Breast epithelium (tissue), 3 donors: ENCODE results near the gene NDC80.

Experiments used
- POLR2A ChIP-seq: fragments of 450-650 bp; IDR thresholded peaks from one replicate; pipeline ENCODE4 v1.6.1; 2016; ENCODE audit warnings: antibody characterized with exemption, mild to moderate bottlenecking, moderate library complexity
- POLR2AphosphoS5 ChIP-seq, 3 donors: sonication (generic); formaldehyde crosslinking; IDR thresholded peaks; one replicate each; pipeline ENCODE4 v1.6.1; 2017; ENCODE audit warnings: antibody characterized with exemption in 3 of 3
- TF ChIP-seq, protein P1 (sequence below), 3 donors: fragments of 450-650 bp; IDR thresholded peaks; one replicate each; pipeline ENCODE4 v1.5.1; 2016 to 2017; ENCODE audit warnings: antibody characterized with exemption in 3 of 3, mild to moderate bottlenecking in 3 of 3, moderate library complexity in 3 of 3

DNA sequence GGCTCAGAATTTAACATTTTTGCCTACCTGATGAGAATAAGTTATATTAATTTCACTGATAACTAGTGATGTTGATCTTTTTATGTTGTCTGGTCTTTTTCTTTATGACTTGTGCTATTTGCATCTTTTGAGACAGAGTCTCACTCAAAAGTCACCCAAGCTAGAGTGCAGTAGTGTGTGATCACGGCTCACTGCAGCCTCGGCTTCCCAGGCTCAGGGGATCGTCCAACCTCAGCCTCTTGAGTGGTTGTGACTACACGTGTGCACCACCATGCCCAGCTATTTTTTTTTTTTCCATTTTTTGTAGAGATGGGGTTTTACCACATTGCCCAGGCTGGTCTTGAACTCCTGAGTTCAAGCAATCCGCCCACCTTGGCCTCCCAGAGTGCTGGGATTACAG is 91.6 kb downstream of the NDC80 start:
- TF ChIP-seq, protein P1, sequence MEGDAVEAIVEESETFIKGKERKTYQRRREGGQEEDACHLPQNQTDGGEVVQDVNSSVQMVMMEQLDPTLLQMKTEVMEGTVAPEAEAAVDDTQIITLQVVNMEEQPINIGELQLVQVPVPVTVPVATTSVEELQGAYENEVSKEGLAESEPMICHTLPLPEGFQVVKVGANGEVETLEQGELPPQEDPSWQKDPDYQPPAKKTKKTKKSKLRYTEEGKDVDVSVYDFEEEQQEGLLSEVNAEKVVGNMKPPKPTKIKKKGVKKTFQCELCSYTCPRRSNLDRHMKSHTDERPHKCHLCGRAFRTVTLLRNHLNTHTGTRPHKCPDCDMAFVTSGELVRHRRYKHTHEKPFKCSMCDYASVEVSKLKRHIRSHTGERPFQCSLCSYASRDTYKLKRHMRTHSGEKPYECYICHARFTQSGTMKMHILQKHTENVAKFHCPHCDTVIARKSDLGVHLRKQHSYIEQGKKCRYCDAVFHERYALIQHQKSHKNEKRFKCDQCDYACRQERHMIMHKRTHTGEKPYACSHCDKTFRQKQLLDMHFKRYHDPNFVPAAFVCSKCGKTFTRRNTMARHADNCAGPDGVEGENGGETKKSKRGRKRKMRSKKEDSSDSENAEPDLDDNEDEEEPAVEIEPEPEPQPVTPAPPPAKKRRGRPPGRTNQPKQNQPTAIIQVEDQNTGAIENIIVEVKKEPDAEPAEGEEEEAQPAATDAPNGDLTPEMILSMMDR (IDR thresholded peaks at IDR 0.05), result no peak
- no peak for TF ChIP-seq POLR2AphosphoS5 (IDR thresholded peaks at IDR 0.05)
- no peak for TF ChIP-seq POLR2A
